RWPE1 (cell line): ENCODE results near the gene DDX42.

Source experiments
- CTCF ChIA-PET: fragments of 350-600 bp; sonication (Branson Sonifier 250); formaldehyde crosslinking; extraction: SDS; loops from one replicate; lab custom pipeline; 2021; lab: Yijun Ruan, JAX
- POLR2A ChIA-PET: fragments of 400-600 bp; formaldehyde crosslinking; extraction: SDS; loops from one replicate; lab custom pipeline; 2020; ENCODE audit warnings: antibody characterized with exemption; ENCODE audit not compliant: low non-redundant PET; lab: Yijun Ruan, JAX
- DNase-seq: peaks from one replicate; pipeline ENCODE4 v3.0.0; 2012; ENCODE audit warnings: low spot score
- H3K27ac ChIP-seq: fragments of 450-650 bp; 2 replicates; pipeline ENCODE4 v1.5.1; 2017
- TF ChIP-seq, protein P1 (sequence below): fragments of 450-650 bp; conservative IDR thresholded peaks from 2 replicates; pipeline ENCODE4 v1.5.1; 2017; ENCODE audit warnings: low read depth, mild to moderate bottlenecking

The DDX42 gene

DNA sequence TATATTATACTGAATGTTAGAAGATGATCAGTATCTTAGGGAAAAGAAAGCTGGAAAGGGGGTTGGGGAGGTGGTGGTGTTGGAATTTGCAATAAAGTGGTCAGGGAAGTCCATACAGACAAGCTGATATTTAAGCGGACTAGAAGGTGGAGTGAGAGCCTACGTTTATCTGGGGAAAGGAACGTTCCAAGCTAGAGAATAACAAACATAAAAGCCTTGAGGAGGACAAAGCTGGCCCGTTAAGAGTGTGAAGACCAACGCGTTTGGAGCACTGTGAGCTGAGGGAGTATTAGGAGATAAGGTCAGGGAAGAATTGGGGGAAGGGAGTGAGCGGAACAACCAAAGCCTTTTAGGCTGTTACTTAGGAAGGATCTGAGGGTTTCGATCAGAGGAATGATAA lies 1.4 kb downstream of the DDX42 start:
- no peak for DNase-seq
- ChIA-PET POLR2A (no interaction called here), CTCF (interaction anchor here (0.8 kb wide), 1 partner anchor 43 kb away, joined by 3 read pairs; no protein-coding TSS in a partner anchor)
- TF ChIP-seq, protein P1, sequence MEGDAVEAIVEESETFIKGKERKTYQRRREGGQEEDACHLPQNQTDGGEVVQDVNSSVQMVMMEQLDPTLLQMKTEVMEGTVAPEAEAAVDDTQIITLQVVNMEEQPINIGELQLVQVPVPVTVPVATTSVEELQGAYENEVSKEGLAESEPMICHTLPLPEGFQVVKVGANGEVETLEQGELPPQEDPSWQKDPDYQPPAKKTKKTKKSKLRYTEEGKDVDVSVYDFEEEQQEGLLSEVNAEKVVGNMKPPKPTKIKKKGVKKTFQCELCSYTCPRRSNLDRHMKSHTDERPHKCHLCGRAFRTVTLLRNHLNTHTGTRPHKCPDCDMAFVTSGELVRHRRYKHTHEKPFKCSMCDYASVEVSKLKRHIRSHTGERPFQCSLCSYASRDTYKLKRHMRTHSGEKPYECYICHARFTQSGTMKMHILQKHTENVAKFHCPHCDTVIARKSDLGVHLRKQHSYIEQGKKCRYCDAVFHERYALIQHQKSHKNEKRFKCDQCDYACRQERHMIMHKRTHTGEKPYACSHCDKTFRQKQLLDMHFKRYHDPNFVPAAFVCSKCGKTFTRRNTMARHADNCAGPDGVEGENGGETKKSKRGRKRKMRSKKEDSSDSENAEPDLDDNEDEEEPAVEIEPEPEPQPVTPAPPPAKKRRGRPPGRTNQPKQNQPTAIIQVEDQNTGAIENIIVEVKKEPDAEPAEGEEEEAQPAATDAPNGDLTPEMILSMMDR: no peak
- no peak overlapping the region for H3K27ac ChIP-seq

DNA sequence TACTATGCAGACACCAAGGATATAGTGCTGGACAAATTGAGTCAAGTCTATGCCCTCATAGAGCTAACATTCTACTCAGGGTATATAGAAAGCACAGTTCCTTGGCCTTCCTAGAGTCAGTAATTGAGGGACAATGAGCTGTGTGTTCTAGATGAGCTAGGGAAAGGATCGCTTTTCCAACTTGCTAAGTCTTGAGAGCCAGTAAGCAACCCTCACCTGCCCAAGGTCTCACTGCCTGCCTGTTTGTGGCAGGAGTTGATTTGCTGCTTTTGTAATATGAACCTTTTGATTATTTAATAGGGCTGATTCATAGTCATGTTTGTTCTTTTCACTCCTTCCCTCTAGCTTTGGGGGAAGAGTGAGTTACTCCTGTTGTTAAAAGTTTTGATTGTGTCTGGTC lies 6.5 kb downstream of the DDX42 start:
- peak; percentile 66 for DNase-seq
- TF ChIP-seq, protein P1: no peak
- CTCF ChIA-PET: no interaction called here
- no peak overlapping the region for H3K27ac ChIP-seq
- POLR2A ChIA-PET: no interaction called here

DNA sequence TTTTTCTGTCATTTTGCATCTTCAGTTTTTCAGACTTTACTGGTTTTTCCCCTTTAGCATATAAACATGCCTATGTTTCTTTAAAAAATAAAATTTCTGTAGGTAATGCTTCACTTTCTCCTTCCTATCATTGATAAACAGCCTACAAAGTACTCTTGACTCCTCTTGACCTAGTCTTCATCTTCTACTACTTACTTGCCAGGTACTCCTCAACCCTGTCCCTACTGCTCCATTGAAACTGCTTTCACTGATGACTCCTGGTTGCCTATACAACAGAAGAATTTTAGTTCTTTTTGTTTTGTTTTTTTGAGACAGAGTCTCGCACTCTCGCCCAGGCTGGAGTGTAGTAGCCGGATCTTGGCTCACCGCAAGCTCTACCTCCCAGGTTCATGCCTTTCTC lies 7.0 kb downstream of the DDX42 start:
- DNase-seq: no peak
- ChIA-PET POLR2A (no interaction called here), CTCF (no interaction called here)
- peak overlapping the region; percentile 28; the same call in 1 of the 2 replicates for H3K27ac ChIP-seq
- TF ChIP-seq, protein P1: no peak

DNA sequence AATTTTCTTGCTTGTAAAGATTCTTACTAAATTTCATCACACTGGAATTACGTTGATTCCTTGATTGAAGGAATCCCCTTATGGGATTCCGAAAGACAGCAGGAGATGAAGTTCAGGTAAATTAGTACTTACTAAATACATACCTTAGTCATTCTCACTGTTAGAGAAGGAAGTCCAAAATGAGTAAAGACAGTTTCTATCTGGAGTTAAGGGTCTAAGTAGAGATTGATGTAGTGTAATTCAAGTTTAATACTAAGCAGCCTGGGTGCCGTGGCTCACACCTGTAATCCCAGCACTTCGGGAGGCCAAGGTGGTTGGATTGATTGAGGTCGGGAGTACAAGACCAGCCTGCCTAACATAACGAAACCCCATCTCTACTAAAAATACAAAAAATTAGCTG lies 9.6 kb downstream of the DDX42 start:
- POLR2A ChIA-PET: no interaction called here
- CTCF ChIA-PET: no interaction called here
- no peak for DNase-seq
- TF ChIP-seq, protein P1: no peak
- no peak overlapping the region for H3K27ac ChIP-seq

DNA sequence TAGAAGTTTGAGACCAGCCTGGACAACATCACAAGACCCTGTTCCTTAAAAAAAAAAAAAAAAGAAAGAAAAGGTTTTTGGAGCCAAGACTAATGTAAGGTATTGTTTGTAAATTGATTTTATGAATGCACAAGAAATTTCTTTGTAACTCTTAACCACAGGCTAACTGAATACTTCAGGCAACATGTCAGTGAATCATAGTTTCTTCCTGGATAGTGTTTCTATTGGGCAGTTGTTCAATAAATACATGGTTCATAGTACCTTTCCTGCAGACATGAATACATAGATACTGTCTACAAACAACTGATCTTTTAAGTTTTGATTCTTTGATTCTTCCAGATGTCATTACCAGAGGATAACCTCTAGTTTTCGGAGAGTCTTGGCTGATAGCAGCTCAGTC lies 11.6 kb downstream of the DDX42 start:
- CTCF ChIA-PET: no interaction called here
- peak overlapping the region; percentile 49 for H3K27ac ChIP-seq

DNA sequence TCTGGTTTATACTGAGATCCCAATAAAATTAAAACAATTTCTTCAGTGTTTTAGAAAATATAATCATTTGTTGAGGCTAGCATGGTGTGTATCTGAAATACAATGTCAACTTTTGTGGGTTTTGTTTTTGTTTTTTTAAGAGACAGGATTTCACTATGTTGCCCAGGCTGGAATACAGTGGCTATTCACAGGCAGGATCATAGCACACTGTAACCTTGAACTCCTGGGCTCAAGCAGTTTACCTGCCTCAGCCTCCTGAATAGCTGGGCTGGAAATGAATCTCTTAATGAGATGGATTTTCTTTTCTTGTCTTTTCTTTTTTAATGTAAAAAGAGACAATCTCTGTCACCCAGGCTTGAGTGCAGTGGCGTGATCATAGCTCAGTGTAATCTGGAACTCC lies 12.1 kb downstream of the DDX42 start:
- no peak overlapping the region for H3K27ac ChIP-seq
- ChIA-PET POLR2A (no interaction called here), CTCF (no interaction called here)
- TF ChIP-seq, protein P1: no peak
- no peak for DNase-seq

More for the DNA sequence above, 11.6 kb downstream of the DDX42 start:
- TF ChIP-seq, protein P1: no peak
- POLR2A ChIA-PET: no interaction called here
- DNase-seq: peak; percentile 45
